ENCODE results near the gene DENND1B. TPM values are rescaled to one million over a fixed set of nuclear protein-coding genes. Genes with fewer than 3 reads are reported as not detected.

The DENND1B gene
- total RNA-seq, 2 donors from 2014 or later: 13.8 to 17.2 TPM

DNA sequence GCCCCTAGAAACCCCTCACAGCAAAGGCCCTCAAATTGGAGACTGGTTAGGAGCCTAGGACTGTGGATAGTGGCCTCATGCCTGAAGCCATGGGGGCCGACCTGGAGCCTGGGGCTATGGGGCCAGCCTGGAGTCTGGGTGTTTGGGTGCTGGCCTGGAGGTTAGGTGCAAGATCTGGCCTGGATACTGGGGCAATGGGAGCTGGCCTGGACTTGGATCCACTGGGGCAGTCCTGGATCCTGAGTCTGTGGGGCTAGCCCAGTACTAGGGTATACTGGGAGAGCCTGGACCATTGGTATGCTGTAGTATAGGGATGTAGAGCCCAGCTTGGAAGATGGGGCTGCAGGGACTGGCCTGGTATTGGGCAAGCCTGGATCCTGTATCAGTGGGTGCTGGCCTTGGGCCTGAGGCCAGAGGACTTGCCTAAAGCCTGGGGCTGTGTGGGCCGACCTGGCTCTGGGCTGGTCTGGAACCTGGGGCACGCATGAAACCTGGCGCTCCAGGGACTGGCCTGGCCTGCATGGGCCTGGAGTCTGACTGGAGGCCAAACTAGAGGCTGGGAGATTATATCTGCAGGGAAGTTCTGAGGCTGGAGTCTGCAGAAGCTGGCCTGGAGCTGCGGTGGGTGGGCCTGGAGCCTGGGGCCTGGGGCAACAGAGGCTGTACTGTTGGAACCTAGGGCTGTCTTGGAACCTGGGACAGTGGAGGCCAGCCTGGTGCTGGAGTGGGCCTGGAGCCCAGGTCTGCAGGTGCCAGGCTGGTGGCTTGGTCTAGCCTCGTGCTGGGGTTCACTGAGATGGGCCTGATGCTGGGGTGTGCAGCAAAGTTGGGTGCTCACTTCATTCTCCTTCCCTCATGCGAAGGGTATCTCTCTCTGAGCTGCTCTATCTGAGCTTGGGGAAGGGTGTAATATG is 12.6 kb upstream of the DENND1B start:
- intact Hi-C loops (cut with DNase I): no loop called here
- peak; percentile 79 for DNase-seq (ENCODE audit: low spot score)

GRCh38 chr1:197787056-197787455 is 11.8 kb upstream of the DENND1B start:
- intact Hi-C loops (cut with DNase I): no loop called here
- no peak for DNase-seq (ENCODE audit: low spot score)

DNA sequence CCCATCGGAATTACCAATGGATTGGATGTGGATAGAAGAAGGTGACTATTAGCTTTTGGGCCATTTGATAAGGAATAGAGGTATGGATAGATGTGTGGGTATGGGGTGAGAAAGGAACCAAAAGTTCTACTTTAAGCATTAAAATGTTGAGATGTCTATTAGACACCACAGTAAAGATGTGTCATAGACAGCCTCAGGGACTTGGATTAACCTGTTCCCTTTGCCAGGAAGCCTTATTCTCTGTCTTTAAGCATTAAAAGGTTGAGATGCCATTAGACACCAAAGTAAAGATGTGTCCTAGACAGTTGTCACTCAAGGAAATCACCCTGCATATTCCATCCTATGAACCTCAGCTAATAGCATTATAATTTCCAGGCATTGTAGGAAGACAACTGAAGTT is 11.0 kb upstream of the DENND1B start:
- no peak for DNase-seq (ENCODE audit: low spot score)
- intact Hi-C loops (cut with DNase I): no loop called here

DNA sequence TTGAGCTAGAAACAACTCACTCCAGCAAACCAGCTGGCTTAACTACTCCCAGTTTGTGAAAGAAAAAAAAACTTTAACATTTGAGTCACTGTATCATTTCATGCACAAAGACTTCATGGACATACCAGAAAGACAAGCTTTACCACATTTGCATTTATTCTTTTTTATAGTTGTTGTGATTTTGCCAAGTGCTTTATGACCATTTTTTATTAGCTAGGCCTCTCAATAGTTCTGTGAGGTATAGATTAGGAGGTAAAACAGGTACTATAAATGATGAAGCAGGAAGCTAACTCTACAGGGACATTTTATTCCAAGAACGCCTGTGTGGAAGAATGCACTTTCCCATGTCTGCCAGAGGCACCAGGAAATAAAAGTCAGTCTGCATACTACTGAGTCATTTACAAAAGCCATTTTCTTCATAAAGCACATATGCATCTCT is 8.2 kb upstream of the DENND1B start:
- DNase-seq (ENCODE audit: low spot score): no peak
- intact Hi-C loops (cut with DNase I): no loop called here

DNA sequence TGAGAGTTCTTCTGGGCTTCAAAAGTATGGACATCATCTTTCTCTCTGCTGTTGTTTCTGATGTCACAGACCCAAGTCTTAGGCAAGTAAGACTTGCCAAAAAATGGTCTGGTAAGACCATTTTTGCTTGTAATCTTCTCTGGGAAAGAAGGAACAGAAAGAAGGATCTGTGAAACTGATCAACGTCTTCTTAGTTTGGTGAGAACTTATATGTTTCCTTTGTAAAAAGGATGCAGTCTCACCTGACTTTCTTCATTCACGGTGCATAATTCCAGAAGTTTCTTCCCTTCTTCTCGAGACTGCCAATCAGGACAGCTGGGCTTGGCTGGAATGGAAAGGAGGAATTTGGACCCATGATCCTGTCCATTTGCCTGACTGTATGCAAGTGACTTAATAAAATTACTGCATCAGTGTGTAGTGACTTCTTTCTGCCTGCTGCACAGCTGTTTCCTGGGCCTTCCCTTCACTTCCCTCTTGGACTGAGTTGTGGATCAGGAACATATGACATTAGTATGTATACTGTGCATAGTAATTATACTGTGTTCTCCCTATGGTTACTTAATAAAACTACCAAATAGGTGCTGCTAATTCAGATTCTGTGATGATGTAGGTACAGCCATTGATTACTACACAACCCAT is 7.6 kb upstream of the DENND1B start:
- no peak for DNase-seq (ENCODE audit: low spot score)
- intact Hi-C loops (cut with DNase I): no loop called here

- intact Hi-C loops (cut with DNase I): no loop called here
- DNase-seq (ENCODE audit: low spot score): no peak
Observed at GRCh38 chr1:197781968-197782721, 6.9 kb upstream of the DENND1B start.

DNA sequence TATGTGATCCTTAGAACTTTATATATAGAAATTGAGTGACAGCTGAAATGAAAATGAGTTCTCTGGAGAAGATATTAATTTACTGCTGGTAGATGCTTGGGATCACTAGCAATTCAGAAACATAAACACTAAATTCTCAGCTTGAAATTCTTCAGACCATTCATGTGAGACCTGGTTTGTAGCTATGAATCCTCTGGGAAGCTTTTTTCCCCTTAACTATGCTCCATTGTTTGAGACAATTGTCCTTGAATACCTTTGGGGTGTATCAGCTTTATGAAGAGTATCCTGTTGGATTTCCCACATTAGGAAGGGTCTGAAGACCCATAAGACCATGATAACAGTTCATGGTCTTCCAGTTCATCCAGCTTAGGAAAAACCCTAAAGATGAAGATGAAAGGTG is 4.6 kb upstream of the DENND1B start:
- no peak for DNase-seq (ENCODE audit: low spot score)
- intact Hi-C loops (cut with DNase I): no loop called here

GRCh38 chr1:197778366-197778945 is 3.2 kb upstream of the DENND1B start:
- intact Hi-C loops (cut with DNase I): no loop called here

GRCh38 chr1:197776351-197777105 is 1.2 kb upstream of the DENND1B start:
- no peak for DNase-seq (ENCODE audit: low spot score)
- intact Hi-C loops (cut with DNase I): no loop called here

More at GRCh38 chr1:197778366-197778945, 3.2 kb upstream of the DENND1B start:
- DNase-seq (ENCODE audit: low spot score): no peak

DNA sequence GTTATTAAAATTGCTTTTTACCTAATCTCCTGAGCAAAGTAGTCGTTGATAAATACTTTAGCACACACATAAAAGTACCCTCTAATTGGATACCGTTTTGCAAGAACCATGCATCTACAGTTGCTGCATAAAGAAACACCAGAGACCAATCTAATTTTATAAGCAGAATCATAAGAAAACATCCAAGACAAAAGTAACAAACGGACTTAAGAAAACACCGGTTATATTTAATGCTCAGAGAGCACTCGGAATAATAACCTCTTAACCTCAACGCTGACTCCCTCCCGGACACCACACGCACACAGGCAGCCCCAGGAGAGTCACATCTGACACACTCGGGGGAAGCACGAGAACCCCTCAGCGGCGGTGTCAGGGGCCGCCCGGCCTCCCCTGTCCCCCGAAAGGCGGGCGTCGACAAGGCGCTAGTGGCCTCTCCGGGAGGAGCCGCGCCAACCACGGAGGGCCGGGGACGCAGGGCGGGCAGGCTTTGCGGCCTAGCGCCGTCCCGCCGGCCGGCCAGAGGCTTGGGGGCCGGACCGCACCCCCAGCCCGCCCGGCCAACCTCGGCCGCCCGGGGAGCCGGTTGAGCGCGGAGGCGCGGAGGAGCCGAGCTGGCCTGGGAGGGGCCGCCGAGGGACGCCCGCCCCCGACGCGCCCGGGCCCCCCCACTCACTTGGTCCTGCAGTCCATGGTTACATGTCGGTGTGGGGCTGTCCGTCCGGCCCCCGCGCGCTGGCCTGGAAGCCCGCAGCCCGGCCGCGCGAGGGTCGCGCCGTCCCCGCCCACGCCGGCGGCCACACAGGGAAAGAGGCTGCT is 606 bp downstream of the DENND1B start:
- intact Hi-C loops (cut with DNase I): no loop called here
- DNase-seq (ENCODE audit: low spot score): peak; percentile 87

GRCh38 chr1:197773856-197774255 is 1.4 kb downstream of the DENND1B start:
- DNase-seq (ENCODE audit: low spot score): no peak
- intact Hi-C loops (cut with DNase I): no loop called here

GRCh38 chr1:197771904-197772556 is 3.2 kb downstream of the DENND1B start:
- DNase-seq (ENCODE audit: low spot score): no peak
- intact Hi-C loops (cut with DNase I): no loop called here

- intact Hi-C loops (cut with DNase I): no loop called here
- DNase-seq (ENCODE audit: low spot score): no peak
Observed at GRCh38 chr1:197771386-197771785, 3.9 kb downstream of the DENND1B start.

DNA sequence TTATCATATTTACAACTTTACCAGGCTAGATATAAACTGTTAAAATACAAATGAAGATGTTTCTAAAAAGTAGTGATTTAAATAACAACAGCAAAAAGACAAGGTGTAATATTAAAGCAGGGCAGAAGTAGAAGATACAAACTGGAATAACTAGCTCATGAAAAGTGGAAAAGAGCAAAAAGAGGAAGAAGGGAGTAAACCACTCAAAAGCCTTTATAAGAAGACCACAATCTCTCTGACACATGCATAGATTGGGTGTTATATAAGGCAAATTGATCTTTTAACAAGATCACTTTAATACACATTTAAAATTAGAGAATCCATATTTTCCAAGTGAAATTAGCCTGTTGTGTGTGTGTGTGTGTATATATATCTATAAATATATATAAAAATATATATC is 5.0 kb downstream of the DENND1B start:
- DNase-seq (ENCODE audit: low spot score): no peak

GRCh38 chr1:197769287-197769686 is 6.0 kb downstream of the DENND1B start:
- intact Hi-C loops (cut with DNase I): no loop called here
- DNase-seq (ENCODE audit: low spot score): no peak

More for the DNA sequence above, 5.0 kb downstream of the DENND1B start:
- intact Hi-C loops (cut with DNase I): no loop called here

- intact Hi-C loops (cut with DNase I): no loop called here
- no peak for DNase-seq (ENCODE audit: low spot score)
Observed at GRCh38 chr1:197768014-197768805, 7.1 kb downstream of the DENND1B start.

DNA sequence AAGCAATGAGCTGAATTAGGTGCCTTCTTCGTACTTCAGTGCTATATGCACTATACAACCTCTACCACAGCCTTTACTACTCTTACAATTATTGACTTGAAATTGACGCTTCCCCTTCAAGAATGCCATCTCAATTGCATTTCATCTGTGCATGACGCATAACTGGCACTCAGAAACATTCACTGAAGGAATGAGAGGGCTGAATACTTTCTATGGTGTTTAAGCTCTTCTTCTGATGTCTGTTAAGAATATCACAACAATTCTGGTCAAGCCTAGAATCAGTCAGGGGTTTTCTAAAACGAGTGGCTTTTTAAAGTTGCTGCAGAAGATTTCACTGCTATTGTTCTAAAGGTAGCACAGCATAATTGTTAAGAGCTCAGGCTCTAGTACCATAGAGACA is 11.5 kb downstream of the DENND1B start:
- no peak for DNase-seq (ENCODE audit: low spot score)
- intact Hi-C loops (cut with DNase I): no loop called here

Data from posterior vena cava (tissue), 2 donors.